Ectodermal cell (in vitro differentiated cells): Measurements from ENCODE around the gene NAA20.

Experiments used
- H3K27ac ChIP-seq: 2 replicates; pipeline ENCODE4 v1.7.0; 2013; ENCODE audit warnings: mild to moderate bottlenecking, low read depth, low read length; ENCODE audit not compliant: insufficient read depth, poor library complexity, severe bottlenecking
- H3K27me3 ChIP-seq: 2 replicates; pipeline ENCODE4 v1.7.0; 2013; ENCODE audit warnings: mild to moderate bottlenecking, low read length; ENCODE audit not compliant: insufficient read depth, control insufficient read depth, poor library complexity, severe bottlenecking
- H3K36me3 ChIP-seq: one replicate; pipeline ENCODE4 v1.7.0; 2013; ENCODE audit warnings: low read length; ENCODE audit not compliant: control insufficient read depth, insufficient read depth
- H3K4me1 ChIP-seq: one replicate; pipeline ENCODE4 v1.7.0; 2013; ENCODE audit warnings: low read length; ENCODE audit not compliant: control insufficient read depth, insufficient read depth
- H3K4me3 ChIP-seq: 2 replicates; pipeline ENCODE4 v1.7.0; 2013; ENCODE audit warnings: low read depth, low read length, control low read depth; ENCODE audit not compliant: insufficient read depth
- H3K9me3 ChIP-seq: 2 replicates; pipeline ENCODE4 v1.7.0; 2013; ENCODE audit warnings: mild to moderate bottlenecking, low read length, moderate library complexity; ENCODE audit not compliant: control insufficient read depth
- WGBS, 2 experiments: methylation state at CpG; one replicate each; pipeline ENCODE4 v1.1.7; 2013; ENCODE audit warnings: missing lambda C conversion rate in 2 of 2; 5-methylcytosine and 5-hydroxymethylcytosine counted together

The NAA20 gene

DNA sequence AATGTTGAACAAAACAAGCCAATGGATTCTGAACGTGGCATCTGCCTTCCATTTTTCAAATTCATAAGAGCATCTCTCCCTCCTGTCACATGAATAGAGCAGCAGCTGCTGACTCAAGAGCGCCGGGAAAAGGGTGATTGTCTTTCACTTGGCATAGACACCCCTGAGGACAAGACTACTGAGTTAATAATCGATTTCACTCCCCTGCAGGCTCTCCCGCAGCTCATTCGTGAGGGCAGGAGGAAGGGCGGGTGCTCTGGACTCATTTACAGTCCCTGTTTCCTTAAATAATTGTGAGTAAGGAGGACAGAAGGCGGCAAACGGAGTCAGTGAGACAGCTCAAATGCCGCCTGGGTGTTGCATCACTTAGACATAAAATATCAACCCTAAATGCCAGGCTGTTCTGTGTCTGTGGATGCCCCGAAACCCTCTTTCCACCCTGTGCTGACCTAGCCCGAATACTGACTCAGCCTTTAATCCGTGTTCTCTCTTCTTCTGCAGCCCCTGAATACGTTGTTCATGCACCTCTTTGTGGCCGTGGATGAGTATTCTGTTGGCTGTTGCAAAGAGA, 56.7 kb downstream of the NAA20 start:
- no peaks in the 10 kb centered on the region for H3K27me3 ChIP-seq
- H3K27ac ChIP-seq, result no peak overlapping the region
- H3K4me1 ChIP-seq, result no peaks in the 10 kb centered on the region
- H3K9me3 ChIP-seq, result no peaks in the 10 kb centered on the region
- H3K4me3 ChIP-seq, result no peak overlapping the region
- H3K36me3 ChIP-seq, result no peaks in the 10 kb centered on the region
- WGBS, 2 experiments, result 84 to 87% methylated on average over 15 of the region's 15 CpGs

DNA sequence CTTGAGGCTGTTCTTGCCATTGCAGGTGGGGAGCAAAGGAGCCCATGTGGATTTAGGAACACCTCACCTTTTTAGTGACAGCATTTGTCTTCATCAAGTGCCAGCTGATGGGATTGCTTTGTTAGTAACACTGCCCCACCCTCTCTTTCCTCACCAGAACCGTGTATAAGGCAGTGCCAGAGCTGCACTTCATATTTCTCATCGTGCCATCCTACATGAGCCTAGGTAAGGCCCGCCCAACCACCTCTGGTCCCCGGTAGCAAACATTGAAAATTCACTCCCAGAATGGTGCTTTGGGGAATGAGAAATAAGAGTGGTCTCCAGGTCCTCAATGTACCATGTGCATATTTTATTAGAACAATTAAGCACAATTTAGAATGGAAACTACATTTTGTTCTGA, 57.9 kb downstream of the NAA20 start:
- Histone ChIP-seq H3K27ac (no peak overlapping the region), H3K4me3 (no peak overlapping the region), H3K27me3 (no peaks in the 10 kb centered on the region), H3K36me3 (no peaks in the 10 kb centered on the region), H3K9me3 (no peaks in the 10 kb centered on the region), H3K4me1 (no peaks in the 10 kb centered on the region)
- WGBS, 2 experiments, result 95 to 96% methylated on average over 4 of the region's 4 CpGs

DNA sequence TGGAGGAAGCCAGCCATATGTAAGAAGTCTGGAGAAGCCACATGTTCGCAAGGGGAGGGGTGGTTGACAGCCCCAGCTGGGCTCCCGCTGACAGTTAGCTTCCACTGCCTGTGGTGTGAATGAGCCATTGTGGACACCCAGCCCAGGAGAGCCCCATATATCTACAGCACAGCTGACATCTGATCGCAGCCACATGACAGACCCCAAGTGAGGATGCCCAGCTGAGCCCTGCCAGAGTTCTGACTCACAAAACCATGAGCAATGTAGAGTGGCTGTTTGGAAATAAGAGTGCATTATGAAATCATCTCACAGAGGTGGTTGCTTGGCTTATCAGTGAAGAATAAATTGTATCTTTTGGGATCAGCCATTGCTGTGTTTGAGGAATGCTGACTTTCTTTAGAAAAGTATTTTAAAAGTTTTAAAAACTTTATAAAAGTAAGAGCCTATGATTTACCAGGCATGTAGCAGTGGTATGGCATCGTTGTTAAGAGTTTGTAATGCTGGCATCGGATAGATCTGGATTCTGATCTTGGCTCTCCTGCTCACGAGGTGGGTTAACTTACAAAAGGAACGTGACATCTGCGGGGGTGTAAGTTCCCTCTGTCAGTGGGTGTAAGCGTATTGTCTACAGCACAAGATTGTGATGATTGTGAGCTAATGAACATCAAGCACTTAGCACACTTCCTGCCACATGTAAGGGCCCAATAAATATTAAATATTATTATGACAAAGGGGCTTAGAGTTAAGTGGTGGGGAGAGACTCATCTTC, 59.3 kb downstream of the NAA20 start:
- Histone ChIP-seq H3K27me3 (no peaks in the 10 kb centered on the region), H3K4me3 (no peak overlapping the region), H3K36me3 (no peaks in the 10 kb centered on the region), H3K27ac (no peak overlapping the region), H3K4me1 (no peaks in the 10 kb centered on the region), H3K9me3 (no peaks in the 10 kb centered on the region)
- WGBS, 2 experiments, result 89 to 95% methylated on average over 9 of the region's 9 CpGs

DNA sequence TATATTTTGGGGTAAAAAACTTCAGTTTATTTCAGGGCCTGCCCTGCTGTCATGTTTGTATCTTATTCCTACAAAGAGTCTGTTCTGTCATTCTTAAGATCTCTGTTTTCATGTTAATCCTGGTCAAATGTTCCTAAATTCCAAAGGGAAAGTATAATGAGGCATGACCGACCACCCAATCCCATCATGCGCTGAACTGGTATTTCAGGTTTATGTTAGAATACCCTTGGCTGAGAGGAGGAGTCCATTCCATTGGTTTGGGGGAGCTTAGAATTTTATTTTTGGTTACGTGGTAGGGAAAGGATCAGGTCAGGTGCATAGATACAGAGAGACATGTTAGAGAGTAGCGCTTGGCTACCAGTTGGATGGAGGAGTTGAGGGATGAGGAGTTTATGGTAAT, 60.9 kb downstream of the NAA20 start:
- H3K4me1 ChIP-seq, result no peaks in the 10 kb centered on the region
- H3K4me3 ChIP-seq, result no peak overlapping the region
- no peaks in the 10 kb centered on the region for H3K36me3 ChIP-seq
- WGBS, 2 experiments, result 89 to 91% methylated on average over 4 of the region's 4 CpGs
- H3K9me3 ChIP-seq, result no peaks in the 10 kb centered on the region
- H3K27ac ChIP-seq, result no peak overlapping the region
- H3K27me3 ChIP-seq, result no peaks in the 10 kb centered on the region

DNA sequence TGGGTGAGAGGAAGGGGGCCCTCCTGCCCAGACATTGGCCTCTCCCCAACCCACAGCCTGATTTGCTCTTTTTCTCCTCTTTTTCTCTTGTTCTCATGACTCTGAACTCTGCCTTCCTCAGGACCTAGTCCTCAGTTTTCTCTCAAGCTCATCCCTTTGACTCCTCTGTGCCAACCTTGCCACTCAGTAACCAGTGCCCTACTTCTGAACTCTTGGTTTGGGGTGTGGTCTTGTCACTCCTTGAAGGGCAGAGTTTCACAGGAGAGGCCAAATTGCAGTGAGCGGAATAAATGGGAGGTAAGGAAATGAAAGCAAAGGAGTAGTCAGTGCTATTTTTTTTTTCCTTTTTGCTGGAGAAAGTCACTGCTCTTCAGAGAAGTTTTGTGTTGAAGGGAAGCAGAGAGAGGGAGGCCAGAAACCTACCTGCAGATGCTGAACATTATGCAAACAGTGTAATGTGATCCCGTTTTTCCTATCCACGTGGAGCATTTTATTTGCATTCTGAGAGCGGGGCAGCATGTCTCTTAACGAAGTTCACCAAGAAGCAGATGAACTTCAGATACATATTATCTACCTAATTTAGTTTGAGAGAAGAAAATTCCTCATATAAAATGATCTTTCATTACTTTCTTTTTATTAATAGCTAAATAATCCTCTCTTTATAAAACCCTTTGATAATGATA, 62.1 kb downstream of the NAA20 start:
- Histone ChIP-seq H3K9me3 (no peaks in the 10 kb centered on the region), H3K4me1 (no peaks in the 10 kb centered on the region), H3K27ac (no peak overlapping the region), H3K27me3 (no peaks in the 10 kb centered on the region), H3K36me3 (no peaks in the 10 kb centered on the region), H3K4me3 (no peak overlapping the region)
- 39 to 42% methylated on average over 4 to 5 of the region's 5 CpGs for WGBS, 2 experiments
